ENCODE measurements around the gene NNMT. TPM values are rescaled to one million over a fixed set of nuclear protein-coding genes. Genes with fewer than 3 reads are reported as not detected.

NNMT gene
- total and polyA plus RNA-seq, 2 donors (not counting 3 experiments of a cell fraction or from before 2014, with no cell fraction given) = 330 to 454 TPM

GRCh38 chr11:114289779-114290178 lies 6.4 kb upstream of the NNMT start:
- Histone ChIP-seq H3K27ac (ENCODE audit: insufficient read depth, low read depth, low read length) (no peak overlapping the region), H3K4me1 (ENCODE audit: control insufficient read depth, extremely low read depth, insufficient read depth, low read length) (peaks cover 68% of the 10 kb centered on the region), H3K9me1 (replicated peaks; ENCODE audit: control insufficient read depth, extremely low read depth, insufficient read depth, low read length) (no peaks in the 10 kb centered on the region), H3K9me3 (replicated peaks; ENCODE audit: control insufficient read depth, insufficient read depth, low read length) (no peaks in the 10 kb centered on the region), H3K4me2 (ENCODE audit: insufficient read depth, low read length) (no peak overlapping the region), H4K20me1 (replicated peaks; ENCODE audit: control insufficient read depth, extremely low read depth, insufficient read depth, low read length) (no peaks in the 10 kb centered on the region), H3K4me3 (replicated peaks in 1 of 3; ENCODE audit: insufficient read depth in 1 of 3, low read depth in 1 of 3, low read length in 3 of 3) (no peak overlapping the region), H3K9ac (replicated peaks; ENCODE audit: extremely low read depth, insufficient read depth, low read length) (no peak overlapping the region), H2AFZ (ENCODE audit: low read depth, low read length) (no peak overlapping the region), H3K27me3 (ENCODE audit: control insufficient read depth in 2 of 2, insufficient read depth in 2 of 2, low read length in 2 of 2) (no peaks in the 10 kb centered on the region), H3K36me3 (ENCODE audit: control insufficient read depth in 2 of 2, extremely low read depth in 1 of 2, insufficient read depth in 2 of 2, low read length in 2 of 2) (no peaks in the 10 kb centered on the region), H3K79me2 (ENCODE audit: control insufficient read depth, insufficient read depth, low read length) (no peaks in the 10 kb centered on the region)
- ChIA-PET POLR2A (no interaction called here), CTCF (interaction anchor here (2.6 to 7.1 kb wide), 3 partner anchors 8 to 51 kb away, joined by 14 to 41 read pairs (median 27); no protein-coding TSS in a partner anchor)
- TF ChIP-seq JUN (IDR thresholded peaks at IDR 0.05; ENCODE audit: borderline replicate concordance, insufficient read depth, insufficient read length, low read depth) = no peak
- no peak for TF ChIP-seq GATA2 (IDR thresholded peaks at IDR 0.05; ENCODE audit: insufficient read depth, insufficient read length, low read depth, low read length)
- no peak for TF ChIP-seq FOS (IDR thresholded peaks at IDR 0.05; ENCODE audit: borderline replicate concordance, insufficient read depth, low read length)
- TF ChIP-seq CTCF (IDR thresholded peaks at IDR 0.05; ENCODE audit: extremely low read depth in 1 of 2, insufficient read depth in 1 of 2, low read depth in 1 of 2, low read length in 2 of 2) = no peak
- no peak for TF ChIP-seq EZH2 (IDR thresholded peaks at IDR 0.05; ENCODE audit: borderline replicate concordance, low read depth, low read length, severe bottlenecking)
- no peak for TF ChIP-seq POLR2AphosphoS5 (IDR thresholded peaks at IDR 0.05; ENCODE audit: insufficient read depth, low read depth, low read length)
- no peak for TF ChIP-seq MYC (IDR thresholded peaks at IDR 0.05; ENCODE audit: low read depth, low read length)
- TF ChIP-seq, protein P1, sequence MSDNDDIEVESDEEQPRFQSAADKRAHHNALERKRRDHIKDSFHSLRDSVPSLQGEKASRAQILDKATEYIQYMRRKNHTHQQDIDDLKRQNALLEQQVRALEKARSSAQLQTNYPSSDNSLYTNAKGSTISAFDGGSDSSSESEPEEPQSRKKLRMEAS (IDR thresholded peaks at IDR 0.05; ENCODE audit: insufficient read depth, insufficient read length) = no peak
- no peak for TF ChIP-seq POLR2A (IDR thresholded peaks at IDR 0.05; ENCODE audit: low read depth, low read length)
- dilution Hi-C loops (cut with MboI; ENCODE audit: extremely low pct_ligation_motif_present, low sequenced_read_pairs) = no loop called here
- FAIRE-seq (no peak), DNase-seq (ENCODE audit: low read depth, low spot score) (no peak)
- intact Hi-C loops (cut with micrococcal nuclease) = loop anchor here (10.0 kb wide), 2 partner anchors 275 to 1215 kb away; partner anchors contain the start of gene CADM1
- no TSS peak for BruUV-seq (replicated peaks)

Measured in endothelial cell of umbilical vein (primary cell).